ENCODE data around the gene ZFHX2.
A peak's percentile ranks its signal among the peaks of the same experiment; 100 is the strongest.
"Not testable (repeated sequence)": the region's sequence is repeated elsewhere in the genome, so short reads cannot be mapped to it uniquely, and the experiment has no call there.

Gene ZFHX2

GRCh38 chr14:23551266-23552028, at the start of gene ZFHX2:
Gene ZFHX2 (minus strand): TSS chr14:23551765. CDS start chr14:23535325, 16,440 bp downstream.
- H3K27ac ChIP-seq: peak within 1 kb of the TSS; percentile 71
- TF ChIP-seq CTCF (IDR thresholded peaks at IDR 0.05) (no peak), ZFX (IDR thresholded peaks at IDR 0.05; ENCODE audit: borderline replicate concordance) (no peak)

- H3K27ac ChIP-seq: no peak overlapping the region
- no peak for TF ChIP-seq CTCF (IDR thresholded peaks at IDR 0.05)
- TF ChIP-seq ZFX (IDR thresholded peaks at IDR 0.05; ENCODE audit: borderline replicate concordance): no peak
Observed at GRCh38 chr14:23600806-23601205, 49.2 kb upstream of the ZFHX2 start.

GRCh38 chr14:23600322-23600707, 48.8 kb upstream of the ZFHX2 start:
- TF ChIP-seq CTCF (IDR thresholded peaks at IDR 0.05): no peak
- TF ChIP-seq ZFX (IDR thresholded peaks at IDR 0.05; ENCODE audit: borderline replicate concordance): no peak
- no peak overlapping the region for H3K27ac ChIP-seq

GRCh38 chr14:23594191-23594590, 42.6 kb upstream of the ZFHX2 start:
- not testable (repeated sequence) for H3K27ac ChIP-seq

GRCh38 chr14:23590198-23590597, 38.6 kb upstream of the ZFHX2 start:
- H3K27ac ChIP-seq: no peak overlapping the region
- no peak for TF ChIP-seq ZFX (IDR thresholded peaks at IDR 0.05; ENCODE audit: borderline replicate concordance)

GRCh38 chr14:23589606-23590005, 38.0 kb upstream of the ZFHX2 start:
- TF ChIP-seq ZFX (IDR thresholded peaks at IDR 0.05; ENCODE audit: borderline replicate concordance): no peak
- no peak overlapping the region for H3K27ac ChIP-seq

GRCh38 chr14:23588884-23589598, 37.5 kb upstream of the ZFHX2 start:
- no peak overlapping the region for H3K27ac ChIP-seq
- TF ChIP-seq ZFX (IDR thresholded peaks at IDR 0.05; ENCODE audit: borderline replicate concordance) (no peak), CTCF (IDR thresholded peaks at IDR 0.05) (peak; percentile 86)

GRCh38 chr14:23584527-23585203, 33.1 kb upstream of the ZFHX2 start:
- H3K27ac ChIP-seq: not testable (repeated sequence)

GRCh38 chr14:23583761-23584526, 32.4 kb upstream of the ZFHX2 start:
- H3K27ac ChIP-seq: not testable (repeated sequence)
